DMS114 treated with DMSO at 0.1 percent for 48 hours (cell line): Measurements from ENCODE around the gene GDPD1.
"Not testable (repeated sequence)": the region's sequence is repeated elsewhere in the genome, so short reads cannot be mapped to it uniquely, and the experiment has no call there.

Source experiments
- DNase-seq: peaks from one replicate; lab custom pipeline; 2025; ENCODE audit not compliant: unreplicated experiment; lab: John Stamatoyannopoulos, UW

GDPD1 gene

DNA sequence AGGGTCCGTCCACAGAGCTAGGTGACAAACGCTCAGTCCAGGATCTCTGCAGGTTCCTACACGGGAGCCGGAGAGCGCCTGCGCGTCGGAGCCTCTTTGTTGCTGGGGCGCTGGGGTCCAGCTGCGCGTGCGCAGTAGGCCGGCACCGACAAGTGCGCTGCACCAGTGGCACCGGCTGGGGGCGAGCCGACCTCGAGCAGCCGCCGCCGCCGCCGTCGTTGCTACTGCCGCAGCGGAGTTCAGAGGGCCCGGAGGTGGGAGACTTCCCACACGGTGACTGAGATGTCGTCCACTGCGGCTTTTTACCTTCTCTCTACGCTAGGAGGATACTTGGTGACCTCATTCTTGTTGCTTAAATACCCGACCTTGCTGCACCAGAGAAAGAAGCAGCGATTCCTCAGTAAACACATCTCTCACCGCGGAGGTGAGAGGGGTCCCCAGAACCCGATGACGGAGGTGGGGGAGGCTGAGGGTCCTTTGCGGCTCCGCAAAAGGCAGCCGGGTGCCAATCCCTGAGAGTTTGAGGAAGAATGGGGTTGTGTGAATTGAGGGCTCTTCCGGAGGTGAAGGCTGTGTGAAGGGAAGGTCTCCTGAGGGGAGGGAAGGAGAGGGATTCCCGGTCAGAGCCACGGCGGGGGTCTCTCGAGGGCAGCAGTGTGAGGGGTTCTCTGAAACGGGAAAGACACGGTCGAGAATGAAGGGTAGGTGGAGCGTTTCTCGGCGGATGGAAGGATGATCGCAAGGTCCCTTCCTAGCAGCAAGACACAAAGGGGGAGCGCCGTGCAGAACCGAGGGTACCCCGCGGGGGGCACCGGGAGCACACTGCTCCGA is at the start of gene GDPD1:
TSS of gene GDPD1 (plus strand) at position 184 of the 831 bp plus-strand sequence. CDS start at position 283, 99 bp downstream.
- DNase-seq = peak; percentile 86

DNA sequence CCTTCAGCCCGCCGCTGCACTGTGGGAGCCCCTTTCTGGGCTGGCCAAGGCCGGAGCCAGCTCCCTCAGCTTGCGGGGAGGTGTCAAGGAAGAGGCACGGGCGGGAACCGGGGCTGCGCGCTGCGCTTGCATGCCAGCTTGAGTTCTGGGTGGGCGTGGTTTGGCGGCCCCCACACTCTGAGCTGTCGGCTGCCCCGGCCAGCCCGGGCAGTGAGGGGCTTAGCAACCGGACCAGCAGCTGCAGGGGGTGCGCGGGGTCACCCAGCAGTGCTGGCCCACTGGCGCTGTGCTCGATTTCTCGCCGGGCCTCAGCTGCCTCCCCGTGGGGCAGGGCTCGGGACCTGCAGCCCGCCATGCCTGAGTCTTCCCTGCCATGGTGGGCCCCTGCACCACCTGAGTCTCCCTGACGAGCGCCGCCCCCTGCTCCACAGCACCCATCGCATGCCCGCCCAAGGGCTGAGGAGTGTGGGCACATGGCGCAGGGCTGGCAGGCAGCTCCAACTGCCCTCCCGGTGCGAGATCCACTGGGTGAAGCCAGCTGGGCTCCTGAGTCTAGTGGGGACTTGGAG is 47.8 kb upstream of the GDPD1 start:
- DNase-seq = no peak

GRCh38 chr17:59174671-59175070 is 45.6 kb upstream of the GDPD1 start:
- DNase-seq = no peak

DNA sequence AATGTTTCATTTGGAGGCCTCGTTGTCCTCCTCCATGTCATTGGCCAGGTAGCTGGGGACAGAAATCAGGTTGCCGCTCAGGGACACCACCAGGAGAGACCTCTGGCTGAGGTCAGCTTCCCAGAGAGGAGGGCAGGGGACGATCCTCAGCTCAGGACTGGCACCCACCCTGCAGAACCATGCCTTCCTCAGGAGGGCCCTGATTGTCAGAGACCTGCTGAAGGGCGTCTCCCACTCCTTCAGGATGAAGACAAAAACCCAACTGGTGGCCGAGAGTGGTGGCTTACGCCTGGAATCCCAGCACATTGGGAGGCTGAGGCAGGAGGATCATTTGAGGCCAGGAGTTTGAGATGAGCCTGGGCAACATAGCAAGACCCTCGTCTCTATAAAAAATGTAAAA is 45.2 kb upstream of the GDPD1 start:
- DNase-seq = no peak

GRCh38 chr17:59178266-59178985 is 41.9 kb upstream of the GDPD1 start:
- no peak for DNase-seq

DNA sequence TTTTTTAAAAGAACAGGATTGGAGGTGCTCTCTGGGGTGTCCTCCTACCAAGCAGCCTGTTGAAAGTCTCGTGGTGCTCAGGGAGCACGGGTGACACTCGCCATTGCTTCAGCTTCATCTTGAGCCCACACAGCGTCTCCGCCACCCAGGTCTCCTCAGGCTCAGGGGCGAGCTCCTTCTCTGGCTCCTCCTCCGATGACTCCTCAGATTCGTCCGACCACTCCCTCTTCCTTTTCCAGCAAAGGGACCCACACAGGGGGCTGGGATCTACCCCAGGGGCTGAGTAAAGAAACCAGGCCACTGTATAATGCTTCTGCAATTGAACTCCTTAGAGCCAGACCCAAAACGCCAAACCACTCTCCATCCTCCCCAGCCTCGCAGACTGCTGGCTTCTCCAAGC is 40.7 kb upstream of the GDPD1 start:
- not testable (repeated sequence) for DNase-seq

DNA sequence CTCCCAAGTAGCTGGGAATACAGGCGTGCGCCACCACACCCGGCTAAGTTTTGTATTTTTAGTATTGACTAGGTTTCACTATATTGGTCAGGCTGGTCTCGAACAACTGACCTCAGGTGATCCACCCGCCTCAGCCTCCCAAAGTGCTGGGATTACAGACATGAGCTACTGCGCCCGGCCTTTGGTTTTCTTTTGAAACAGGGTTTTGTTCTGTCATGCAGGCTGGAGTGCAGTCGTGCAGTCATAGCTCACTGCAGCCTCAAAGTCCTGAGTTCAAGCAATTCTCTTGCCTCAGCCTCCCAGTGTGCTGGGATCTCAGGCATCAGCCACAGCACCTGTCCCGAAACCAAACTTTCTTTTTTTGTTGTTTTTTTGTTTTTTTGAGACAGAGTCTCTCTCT is 39.7 kb upstream of the GDPD1 start:
- no peak for DNase-seq

- no peak for DNase-seq
Observed at GRCh38 chr17:59181481-59181880, 38.8 kb upstream of the GDPD1 start.

- DNase-seq = no peak
Observed at GRCh38 chr17:59185997-59186396, 34.3 kb upstream of the GDPD1 start.

GRCh38 chr17:59186850-59187249 is 33.5 kb upstream of the GDPD1 start:
- DNase-seq = no peak

DNA sequence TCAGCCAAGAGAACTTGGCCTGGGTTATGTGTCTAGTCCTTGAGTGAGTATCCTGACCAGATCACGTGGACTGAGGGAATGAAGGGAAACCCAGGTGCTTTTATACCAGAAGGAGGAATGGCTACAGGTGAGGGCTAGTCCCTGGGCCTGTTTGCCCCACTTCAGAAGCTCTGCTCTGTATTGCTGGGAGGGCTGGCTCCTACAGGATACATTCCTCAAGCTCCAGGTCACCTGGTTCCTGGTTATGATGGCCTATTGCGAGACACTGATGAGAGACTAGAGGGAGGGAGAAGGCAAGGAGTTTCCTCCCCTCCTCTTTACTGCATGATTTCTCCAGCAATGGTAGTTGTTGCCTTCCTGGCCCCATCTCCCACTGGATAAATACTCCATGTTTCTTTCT is 29.5 kb upstream of the GDPD1 start:
- no peak for DNase-seq

GRCh38 chr17:59193336-59193862 is 26.9 kb upstream of the GDPD1 start:
- no peak for DNase-seq

- no peak for DNase-seq
Observed at GRCh38 chr17:59199398-59199797, 20.9 kb upstream of the GDPD1 start.

- DNase-seq = no peak
Observed at GRCh38 chr17:59202320-59202719, 18.0 kb upstream of the GDPD1 start.

DNA sequence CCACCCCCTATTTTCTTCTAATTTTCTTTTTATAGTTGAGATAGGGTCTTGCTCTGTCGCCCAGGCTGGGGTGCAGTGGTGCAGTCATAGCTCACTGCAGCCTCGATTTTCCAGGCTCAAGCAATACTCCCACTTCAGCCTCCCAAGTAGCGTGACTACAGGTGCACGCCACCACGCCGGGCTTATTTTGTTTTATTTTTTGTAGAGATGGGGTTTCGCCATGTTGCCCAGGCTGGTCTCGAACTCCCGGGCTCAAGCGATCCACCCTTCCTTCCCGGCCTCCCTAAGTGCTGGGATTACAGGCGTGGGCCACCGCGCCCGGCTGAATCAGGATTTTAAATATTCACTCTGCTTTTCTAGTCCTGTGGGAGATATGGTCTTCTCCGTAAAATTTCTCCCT is 941 bp upstream of the GDPD1 start:
- no peak for DNase-seq

DNA sequence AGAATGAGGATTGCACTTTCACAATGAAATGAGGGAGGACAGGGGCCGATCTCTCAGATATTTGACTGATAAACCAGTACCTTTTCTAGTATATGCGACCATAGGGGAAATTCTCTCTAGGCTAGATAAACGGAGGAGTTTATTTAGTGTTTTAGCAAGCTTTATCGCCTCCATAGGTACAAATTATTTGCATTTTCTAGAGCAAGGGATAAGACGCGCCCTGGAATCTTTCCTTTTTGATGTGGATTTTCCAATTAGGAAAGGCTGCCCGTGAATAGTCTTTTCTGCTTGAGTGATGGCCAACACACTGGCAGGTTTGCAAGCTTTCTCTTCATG is 351 bp upstream of the GDPD1 start:
- no peak for DNase-seq

GRCh38 chr17:59221159-59221847 is 992 bp downstream of the GDPD1 start:
- no peak for DNase-seq

DNA sequence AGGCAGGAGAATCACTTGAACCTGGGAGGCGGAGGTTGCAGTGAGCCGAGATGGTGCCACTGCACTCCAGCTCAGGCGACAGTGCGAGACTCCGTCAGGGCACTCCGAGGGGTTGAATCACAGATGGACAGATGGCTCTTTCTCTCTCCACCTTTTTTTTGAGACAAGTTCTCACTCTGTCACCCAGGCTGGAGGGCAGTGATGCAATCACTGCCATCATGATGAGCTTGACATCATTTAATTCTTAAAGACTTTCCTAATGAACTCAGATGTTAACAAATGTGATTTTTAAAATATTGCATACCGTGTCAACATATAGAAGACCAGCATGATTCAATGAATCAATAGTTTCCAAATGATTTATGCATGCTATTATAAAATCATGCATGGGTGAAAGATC is 3.5 kb downstream of the GDPD1 start:
- no peak for DNase-seq

GRCh38 chr17:59228588-59228987 is 8.3 kb downstream of the GDPD1 start:
- DNase-seq = not testable (repeated sequence)

DNA sequence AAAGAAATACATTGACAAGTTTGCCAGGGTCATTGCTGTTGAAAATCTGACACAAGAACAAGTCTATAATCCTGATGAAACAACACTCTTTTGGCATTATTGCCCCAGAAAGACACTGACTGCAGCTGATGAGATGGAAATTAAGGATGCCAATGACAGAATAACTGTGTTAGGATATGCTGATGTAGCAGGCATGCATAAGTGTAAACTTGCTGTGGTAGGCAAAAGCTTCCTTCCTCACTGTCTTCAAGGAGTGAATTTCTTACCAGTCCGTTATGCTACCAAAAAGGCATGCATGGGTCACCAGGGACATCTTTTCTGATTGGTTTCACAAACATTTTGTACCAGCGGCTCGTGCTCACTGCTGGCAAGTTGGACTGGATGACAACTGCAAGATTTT is 10.5 kb downstream of the GDPD1 start:
- no peak for DNase-seq

DNA sequence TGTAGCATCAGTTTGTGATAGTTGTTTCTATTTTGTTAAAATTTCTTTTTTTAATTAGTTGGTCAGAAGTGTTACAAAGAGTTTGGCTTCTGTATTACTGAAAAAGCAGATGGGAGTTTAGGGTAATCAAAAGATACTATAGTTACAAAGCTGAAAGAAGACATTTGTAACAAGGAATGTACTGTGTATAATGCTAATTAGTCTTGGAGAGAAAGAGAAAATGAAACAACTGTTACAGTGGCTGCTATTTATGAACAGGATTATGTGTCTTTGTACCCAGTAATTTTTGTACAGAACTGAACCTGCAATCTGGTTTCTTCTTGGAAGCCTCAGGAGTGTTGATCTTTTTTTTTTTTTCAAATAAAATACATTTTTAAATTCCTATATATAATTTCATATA is 14.3 kb downstream of the GDPD1 start:
- no peak for DNase-seq
